ENCODE data around the gene MAPK9. TPM values are rescaled to one million over a fixed set of nuclear protein-coding genes. Genes with fewer than 3 reads are reported as not detected.
"Not testable (repeated sequence)": the region's sequence is repeated elsewhere in the genome, so short reads cannot be mapped to it uniquely, and the experiment has no call there.

MAPK9 gene
- total RNA-seq, 4 donors from 2014 or later = 18.3 to 27.0 (median 23.9) TPM

- Histone ChIP-seq H3K4me3 (no peak overlapping the region), H3K27ac (no peak overlapping the region), H3K4me1 (no peaks in the 10 kb centered on the region), H3K9me3 (no peaks in the 10 kb centered on the region), H3K36me3 (no peaks in the 10 kb centered on the region), H3K27me3 (no peaks in the 10 kb centered on the region)
- DNase-seq (no peak), ATAC-seq (no peak)
- in situ Hi-C loops (cut with MboI; ENCODE audit: low sequenced_read_pairs in 4 of 4) (no loop called here), intact Hi-C loops (cut with DNase I; ENCODE audit: low total_unique reads) (no loop called here)
- TF ChIP-seq POLR2A (IDR thresholded peaks at IDR 0.05) (no peak), CTCF (IDR thresholded peaks at IDR 0.05 in 4 of 5, conservative IDR thresholded peaks at IDR 0.05 in 1 of 5) (no peak)
Observed at GRCh38 chr5:180301253-180301652, 9.4 kb upstream of the MAPK9 start.

GRCh38 chr5:180299526-180299925 is 7.6 kb upstream of the MAPK9 start:
- H3K36me3 ChIP-seq = no peaks in the 10 kb centered on the region
- TF ChIP-seq CTCF (IDR thresholded peaks at IDR 0.05 in 4 of 5, conservative IDR thresholded peaks at IDR 0.05 in 1 of 5) (no peak), POLR2A (IDR thresholded peaks at IDR 0.05) (no peak)
- in situ Hi-C loops (cut with MboI; ENCODE audit: low sequenced_read_pairs in 4 of 4) (loop anchor here in 2 of 4 donors (10.0 kb wide), 2 partner anchors 165 to 175 kb away; no protein-coding TSS in a partner anchor), intact Hi-C loops (cut with DNase I; ENCODE audit: low total_unique reads) (no loop called here)
- H3K27me3 ChIP-seq = no peaks in the 10 kb centered on the region
- no peak overlapping the region for H3K4me3 ChIP-seq
- H3K9me3 ChIP-seq = no peaks in the 10 kb centered on the region
- H3K27ac ChIP-seq = no peak overlapping the region
- no peaks in the 10 kb centered on the region for H3K4me1 ChIP-seq
- ATAC-seq = no peak
- DNase-seq = no peak

- intact Hi-C loops (cut with DNase I; ENCODE audit: low total_unique reads); ATAC-seq; H3K36me3 ChIP-seq; H3K27ac ChIP-seq; DNase-seq; H3K4me3 ChIP-seq; H3K9me3 ChIP-seq; H3K4me1 ChIP-seq; H3K27me3 ChIP-seq: not testable (repeated sequence)
- in situ Hi-C loops (cut with MboI; ENCODE audit: low sequenced_read_pairs in 4 of 4) = loop anchor here in 2 of 4 donors (10.0 kb wide), 2 partner anchors 166 to 176 kb away; no protein-coding TSS in a partner anchor
Observed at GRCh38 chr5:180299014-180299413, 7.1 kb upstream of the MAPK9 start.

- in situ Hi-C loops (cut with MboI; ENCODE audit: low sequenced_read_pairs in 4 of 4) = loop anchor here in 2 of 4 donors (10.0 kb wide), 2 partner anchors 167 to 177 kb away; no protein-coding TSS in a partner anchor
- H3K36me3 ChIP-seq = no peaks in the 10 kb centered on the region
- peaks cover 5 to 8% of the 10 kb centered on the region in 2 donors for H3K4me1 ChIP-seq
- no peak for DNase-seq
- no peaks in the 10 kb centered on the region for H3K27me3 ChIP-seq
- ATAC-seq = no peak
- no peaks in the 10 kb centered on the region for H3K9me3 ChIP-seq
- no peak overlapping the region for H3K27ac ChIP-seq
- no peak for TF ChIP-seq CTCF (IDR thresholded peaks at IDR 0.05 in 4 of 5, conservative IDR thresholded peaks at IDR 0.05 in 1 of 5)
- TF ChIP-seq POLR2A (IDR thresholded peaks at IDR 0.05) = no peak
- no peak overlapping the region for H3K4me3 ChIP-seq
- intact Hi-C loops (cut with DNase I; ENCODE audit: low total_unique reads) = no loop called here
Observed at GRCh38 chr5:180297587-180298282, 5.9 kb upstream of the MAPK9 start.

GRCh38 chr5:180296771-180297170 is 4.9 kb upstream of the MAPK9 start:
- no peak overlapping the region for H3K4me3 ChIP-seq
- no peak overlapping the region for H3K27ac ChIP-seq
- in situ Hi-C loops (cut with MboI; ENCODE audit: low sequenced_read_pairs in 4 of 4) (loop anchor here in 2 of 4 donors (10.0 kb wide), 2 partner anchors 168 to 178 kb away; no protein-coding TSS in a partner anchor), intact Hi-C loops (cut with DNase I; ENCODE audit: low total_unique reads) (no loop called here)
- no peak for DNase-seq
- no peak for ATAC-seq
- no peaks in the 10 kb centered on the region for H3K27me3 ChIP-seq
- H3K4me1 ChIP-seq = peaks cover 5 to 8% of the 10 kb centered on the region in 2 donors
- H3K9me3 ChIP-seq = no peaks in the 10 kb centered on the region
- no peaks in the 10 kb centered on the region for H3K36me3 ChIP-seq
- TF ChIP-seq CTCF (IDR thresholded peaks at IDR 0.05 in 4 of 5, conservative IDR thresholded peaks at IDR 0.05 in 1 of 5) (no peak), POLR2A (IDR thresholded peaks at IDR 0.05) (no peak)

Measured in gastrocnemius medialis (tissue), 4 donors.